Progenitor cell of endocrine pancreas (in vitro differentiated cells): Measurements from ENCODE around the gene WNT4. TPM values are rescaled to one million over a fixed set of nuclear protein-coding genes. Genes with fewer than 3 reads are reported as not detected.
A peak's percentile ranks its signal among the peaks of the same experiment; 100 is the strongest.

Experiments used
- DNase-seq: peaks from one replicate; pipeline ENCODE4 v3.0.0; 2021; ENCODE audit warnings: low spot score; ENCODE audit not compliant: unreplicated experiment
- H3K27ac Mint-ChIP-seq: 2 replicates; pipeline ENCODE4 v1.8.0; 2021; ENCODE audit warnings: mild to moderate bottlenecking, moderate library complexity, mixed read lengths
- H3K27me3 Mint-ChIP-seq: 2 replicates; pipeline ENCODE4 v1.8.0; 2021; ENCODE audit warnings: mixed read lengths
- H3K36me3 Mint-ChIP-seq: 2 replicates; pipeline ENCODE4 v1.8.0; 2022; ENCODE audit warnings: mixed read lengths; ENCODE audit not compliant: insufficient read depth
- H3K4me1 Mint-ChIP-seq: 2 replicates; pipeline ENCODE4 v1.8.0; 2021; ENCODE audit warnings: low read depth, mixed read lengths
- H3K4me3 Mint-ChIP-seq: 2 replicates; pipeline ENCODE4 v1.8.0; 2021; ENCODE audit warnings: low read depth, mild to moderate bottlenecking, moderate library complexity, mixed read lengths
- H3K9me3 Mint-ChIP-seq: 2 replicates; pipeline ENCODE4 v1.8.0; 2021; ENCODE audit warnings: low read depth, mixed read lengths
- CTCF ChIP-seq: fragments of 200-600 bp; sonication (generic); IDR thresholded peaks from one replicate; pipeline ENCODE4 v1.5.0; 2021; ENCODE audit warnings: antibody characterized with exemption, mild to moderate bottlenecking; ENCODE audit not compliant: unreplicated experiment
- long read RNA-seq: library from polyadenylated mRNA; unstranded; transcript quantifications from one replicate; pipeline ENCODE4 v2.0.0, GENCODE V29; 2020
- total RNA-seq: library from RNA; stranded (reverse); gene quantifications from 2 replicates; pipeline ENCODE4 v1.2.1, GENCODE V29; 2021

The WNT4 gene
- 0.74 and 0.98 TPM in 2 replicates for total RNA-seq
- long read RNA-seq: 0 reads

GRCh38 chr1:22143065-22144033 lies at the start of gene WNT4:
Gene WNT4, minus strand, starts transcription at chr1:22143097. Its CDS starts 175 bp downstream, at chr1:22142922.
- no peaks in the 10 kb centered on the region for H3K9me3 Mint-ChIP-seq
- DNase-seq: peak; percentile 36
- no peak within 1 kb of the TSS for H3K27ac Mint-ChIP-seq
- peaks cover 12% of the 10 kb centered on the region for H3K4me1 Mint-ChIP-seq
- peaks cover 77% of the 10 kb centered on the region for H3K27me3 Mint-ChIP-seq
- peak; percentile 50 for TF ChIP-seq CTCF
- peak within 1 kb of the TSS; percentile 67 for H3K4me3 Mint-ChIP-seq
- H3K36me3 Mint-ChIP-seq: no peaks in the 10 kb centered on the region

- no peak overlapping the region for H3K4me3 Mint-ChIP-seq
- peaks cover 28% of the 10 kb centered on the region for H3K27me3 Mint-ChIP-seq
- no peaks in the 10 kb centered on the region for H3K9me3 Mint-ChIP-seq
- H3K4me1 Mint-ChIP-seq: no peaks in the 10 kb centered on the region
- no peak for DNase-seq
- H3K27ac Mint-ChIP-seq: no peak overlapping the region
- no peaks in the 10 kb centered on the region for H3K36me3 Mint-ChIP-seq
- TF ChIP-seq CTCF: no peak
Observed at GRCh38 chr1:22190731-22191130, 47.8 kb upstream of the WNT4 start.

GRCh38 chr1:22190251-22190650 lies 47.4 kb upstream of the WNT4 start:
- peaks cover 32% of the 10 kb centered on the region for H3K27me3 Mint-ChIP-seq
- TF ChIP-seq CTCF: no peak
- no peaks in the 10 kb centered on the region for H3K36me3 Mint-ChIP-seq
- DNase-seq: no peak
- H3K4me1 Mint-ChIP-seq: no peaks in the 10 kb centered on the region
- H3K4me3 Mint-ChIP-seq: no peak overlapping the region
- H3K27ac Mint-ChIP-seq: no peak overlapping the region
- H3K9me3 Mint-ChIP-seq: no peaks in the 10 kb centered on the region

GRCh38 chr1:22189619-22190018 lies 46.7 kb upstream of the WNT4 start:
- no peak for TF ChIP-seq CTCF
- no peak overlapping the region for H3K27ac Mint-ChIP-seq
- no peaks in the 10 kb centered on the region for H3K4me1 Mint-ChIP-seq
- no peaks in the 10 kb centered on the region for H3K9me3 Mint-ChIP-seq
- DNase-seq: no peak
- H3K4me3 Mint-ChIP-seq: no peak overlapping the region
- H3K27me3 Mint-ChIP-seq: peaks cover 33% of the 10 kb centered on the region
- no peaks in the 10 kb centered on the region for H3K36me3 Mint-ChIP-seq

- no peaks in the 10 kb centered on the region for H3K4me1 Mint-ChIP-seq
- DNase-seq: no peak
- no peak overlapping the region for H3K27ac Mint-ChIP-seq
- H3K4me3 Mint-ChIP-seq: no peak overlapping the region
- TF ChIP-seq CTCF: no peak
- peaks cover 38% of the 10 kb centered on the region for H3K27me3 Mint-ChIP-seq
- H3K36me3 Mint-ChIP-seq: no peaks in the 10 kb centered on the region
- H3K9me3 Mint-ChIP-seq: no peaks in the 10 kb centered on the region
Observed at GRCh38 chr1:22188914-22189313, 46.0 kb upstream of the WNT4 start.
